HEK293 (cell line): ENCODE measurements around the gene CYS1.

Experiments
- CTCF ChIA-PET: fragments of 350-600 bp; formaldehyde crosslinking; extraction: SDS; loops from one replicate; lab custom pipeline; 2021; ENCODE audit warnings: antibody characterized with exemption; lab: Yijun Ruan, JAX
- POLR2A ChIA-PET: fragments of 300-600 bp; formaldehyde crosslinking; extraction: SDS; loops from one replicate; lab custom pipeline; 2020; ENCODE audit warnings: antibody characterized with exemption, inconsistent platforms; lab: Yijun Ruan, JAX
- H3K27ac ChIP-seq: fragments of 200-500 bp; sonication (Bioruptor generic); 2 replicates; pipeline ENCODE4 v1.5.1; 2014; ENCODE audit warnings: low read depth, low read length, control low read depth, inconsistent platforms; ENCODE audit errors: extremely low read depth
- H3K36me3 ChIP-seq, 2 experiments: fragments of 200-500 bp in 1 of 2; sonication (Bioruptor generic) in 1 of 2; 1 replicate in 1 of 2; 2 replicates in 1 of 2; pipeline ENCODE4 v1.5.1; 2014 to 2017; ENCODE audit warnings: inconsistent platforms in 2 of 2, low read length in 2 of 2; ENCODE audit not compliant: control insufficient read depth in 2 of 2, insufficient read depth in 1 of 2
- H3K4me1 ChIP-seq: fragments of 200-500 bp; sonication (Bioruptor generic); 2 replicates; pipeline ENCODE4 v1.5.1; 2014; ENCODE audit warnings: mild to moderate bottlenecking, low read length, inconsistent platforms; ENCODE audit not compliant: control insufficient read depth, insufficient read depth
- H3K4me3 ChIP-seq: 2 replicates; pipeline ENCODE4 v1.5.1; 2011; ENCODE audit warnings: low read depth, mild to moderate bottlenecking, control low read depth, low read length, moderate library complexity
- H3K9me3 ChIP-seq: fragments of 200-500 bp; sonication (Bioruptor generic); 2 replicates; pipeline ENCODE4 v1.5.1; 2014; ENCODE audit warnings: low read depth, low read length, inconsistent platforms; ENCODE audit not compliant: control insufficient read depth, insufficient read depth
- ATF2 ChIP-seq: fragments of 450-650 bp; formaldehyde crosslinking; IDR thresholded peaks from 2 replicates; pipeline ENCODE4 v1.5.1; 2016; ENCODE audit warnings: missing biosample characterization, missing genetic modification characterization, low read depth
- GFI1B ChIP-seq: fragments of 450-650 bp; formaldehyde crosslinking; IDR thresholded peaks from 2 replicates; pipeline ENCODE4 v1.5.1; 2016; ENCODE audit warnings: missing biosample characterization, missing genetic modification characterization
- HOXC10 ChIP-seq: sonication (generic); formaldehyde crosslinking; IDR thresholded peaks from 2 replicates; pipeline ENCODE4 v1.8.1; 2023; ENCODE audit warnings: mild to moderate bottlenecking, missing genetic modification reagents
- KLF1 ChIP-seq: fragments of 450-650 bp; formaldehyde crosslinking; IDR thresholded peaks from 2 replicates; pipeline ENCODE4 v1.5.1; 2016; ENCODE audit warnings: missing biosample characterization, missing genetic modification characterization
- KLF10 ChIP-seq: fragments of 450-650 bp; IDR thresholded peaks from 2 replicates; pipeline ENCODE4 v1.5.1; 2018; ENCODE audit warnings: missing biosample characterization, mild to moderate bottlenecking, missing genetic modification characterization
- KLF8 ChIP-seq: fragments of 450-650 bp; formaldehyde crosslinking; IDR thresholded peaks from 2 replicates; pipeline ENCODE4 v1.5.1; 2016; ENCODE audit warnings: missing biosample characterization, missing genetic modification characterization
- KLF9 ChIP-seq: fragments of 450-650 bp; formaldehyde crosslinking; IDR thresholded peaks from 2 replicates; pipeline ENCODE4 v1.5.1; 2016; ENCODE audit warnings: missing biosample characterization, missing genetic modification characterization, low read depth
- SP2 ChIP-seq: fragments of 450-650 bp; formaldehyde crosslinking; IDR thresholded peaks from 2 replicates; pipeline ENCODE4 v1.5.1; 2016; ENCODE audit warnings: missing biosample characterization, missing genetic modification characterization
- SP3 ChIP-seq: fragments of 450-650 bp; formaldehyde crosslinking; IDR thresholded peaks from 2 replicates; pipeline ENCODE4 v1.5.1; 2016; ENCODE audit warnings: missing biosample characterization, missing genetic modification characterization
- ZNF202 ChIP-seq: fragments of 450-650 bp; formaldehyde crosslinking; IDR thresholded peaks from 2 replicates; pipeline ENCODE4 v1.5.1; 2016; ENCODE audit warnings: missing biosample characterization, missing genetic modification characterization, borderline replicate concordance
- ZNF596 ChIP-seq: fragments of 450-650 bp; IDR thresholded peaks from 2 replicates; pipeline ENCODE4 v1.5.0; 2018; ENCODE audit warnings: missing biosample characterization, mild to moderate bottlenecking, missing genetic modification characterization, moderate library complexity
- ZNF629 ChIP-seq: fragments of 450-650 bp; formaldehyde crosslinking; IDR thresholded peaks from 2 replicates; pipeline ENCODE4 v1.5.1; 2017; ENCODE audit warnings: missing biosample characterization, missing genetic modification characterization
- ZNF701 ChIP-seq: fragments of 450-650 bp; formaldehyde crosslinking; IDR thresholded peaks from 2 replicates; pipeline ENCODE4 v1.5.1; 2016; ENCODE audit warnings: missing biosample characterization, missing genetic modification characterization
- ZNF76 ChIP-seq: fragments of 450-650 bp; formaldehyde crosslinking; IDR thresholded peaks from 2 replicates; pipeline ENCODE4; 2016; ENCODE audit warnings: low read depth, missing biosample characterization, missing genetic modification characterization, borderline replicate concordance
- ZNF776 ChIP-seq: fragments of 450-650 bp; formaldehyde crosslinking; IDR thresholded peaks from 2 replicates; pipeline ENCODE4 v1.5.0; 2017; ENCODE audit warnings: missing biosample characterization, missing genetic modification characterization, borderline replicate concordance
- ZNF777 ChIP-seq: fragments of 450-650 bp; formaldehyde crosslinking; IDR thresholded peaks from 2 replicates; pipeline ENCODE4 v1.5.1; 2017; ENCODE audit warnings: missing biosample characterization, missing genetic modification characterization, borderline replicate concordance
- ZNF837 ChIP-seq: fragments of 450-650 bp; formaldehyde crosslinking; IDR thresholded peaks from 2 replicates; pipeline ENCODE4 v1.5.1; 2016; ENCODE audit warnings: missing biosample characterization, missing genetic modification characterization
- TF ChIP-seq, protein P1 (sequence below): fragments of 450-650 bp; formaldehyde crosslinking; optimal IDR thresholded peaks from 2 replicates; pipeline ENCODE3; 2016; ENCODE audit warnings: missing biosample characterization, mild to moderate bottlenecking, missing genetic modification characterization
- TF ChIP-seq, protein P2 (sequence below): fragments of 450-650 bp; formaldehyde crosslinking; IDR thresholded peaks from 2 replicates; pipeline ENCODE4 v1.5.1; 2016; ENCODE audit warnings: missing biosample characterization, missing genetic modification characterization
- TF ChIP-seq, protein P3 (sequence below): sonication (generic); formaldehyde crosslinking; IDR thresholded peaks from 2 replicates; pipeline ENCODE4 v1.8.1; 2022; ENCODE audit warnings: mild to moderate bottlenecking, moderate library complexity, missing genetic modification reagents
- TF ChIP-seq, protein P4 (sequence below): fragments of 450-650 bp; formaldehyde crosslinking; IDR thresholded peaks from 2 replicates; pipeline ENCODE4 v1.5.1; 2016; ENCODE audit warnings: missing biosample characterization, missing genetic modification characterization

The CYS1 gene

DNA sequence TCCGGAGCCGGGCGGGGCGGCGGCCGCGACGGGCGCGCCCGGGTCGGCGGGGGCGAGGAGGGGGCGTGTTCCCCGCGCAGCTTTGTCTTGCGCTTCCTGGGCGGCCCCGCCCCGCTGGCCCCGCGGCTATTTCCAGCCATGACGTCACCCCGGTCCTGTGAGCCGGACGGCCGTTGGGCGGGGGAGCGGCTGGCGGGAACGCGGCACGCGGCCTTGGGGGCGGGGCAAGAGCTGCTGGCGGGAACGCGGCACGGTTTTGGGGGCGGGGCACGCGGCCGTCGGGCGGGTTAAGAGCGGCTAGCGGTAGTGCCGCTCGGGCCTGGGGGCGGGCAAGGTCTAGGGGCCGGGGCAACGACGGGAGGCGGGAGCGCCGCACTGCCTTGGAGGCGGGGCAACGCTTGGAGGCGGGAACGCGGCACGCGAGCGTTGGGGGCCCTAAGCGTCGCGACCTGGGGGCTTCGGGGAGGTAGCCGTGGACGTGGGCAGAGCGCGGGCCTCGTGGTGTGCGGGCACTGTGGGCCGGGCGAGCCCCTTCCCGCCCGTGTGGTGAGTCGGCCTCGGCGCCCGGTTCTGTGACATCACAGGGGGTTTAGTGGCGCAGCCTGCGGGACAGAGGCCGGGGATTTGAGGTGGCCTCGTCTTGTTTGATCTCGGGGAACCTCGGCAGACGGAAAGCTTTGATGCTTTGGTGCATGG is 36.2 kb downstream of the CYS1 start:
- Histone ChIP-seq H3K27ac (peak overlapping the region; percentile 96), H3K4me3 (peak overlapping the region; percentile 62), H3K36me3 (peaks cover 0 to 26% of the 10 kb centered on the region in 2 experiments; a peak in 1 of 3 replicates), H3K9me3 (no peaks in the 10 kb centered on the region), H3K4me1 (peaks cover 2% of the 10 kb centered on the region)
- POLR2A ChIA-PET = interaction anchor here (0.6 to 3.0 kb wide), 4 partner anchors 11 to 509 kb away, joined by 4 to 17 read pairs (median 6); partner anchors contain the start of gene TAF1B
- CTCF ChIA-PET = interaction anchor here (0.6 to 6.3 kb wide), 5 partner anchors 28 to 254 kb away, joined by 3 to 60 read pairs (median 4); no protein-coding TSS in a partner anchor
- TF ChIP-seq KLF8 (tag by site-specific recombination) (peak; percentile 68; the same call in 1 of the 2 replicates), HOXC10 (CRISPR knock-in tag) (peak; percentile 95), ZNF777 (tag by site-specific recombination) (no peak), KLF1 (tag by site-specific recombination) (peak; percentile 88), KLF10 (tag by site-specific recombination) (peak; percentile 93), KLF9 (tag by site-specific recombination) (peak; percentile 85), ZNF596 (0 out of 2 replicates have a peak, but pooled peaks have one; percentile 19), ATF2 (tag by site-specific recombination) (peak; percentile 92), ZNF776 (no peak), ZNF76 (no peak), ZNF202 (tag by site-specific recombination) (peak; percentile 51; the same call in 1 of the 2 replicates), ZNF701 (tag by site-specific recombination) (no peak), ZNF837 (no peak), ZNF629 (tag by site-specific recombination) (peak; percentile 71), SP2 (tag by site-specific recombination) (peak; percentile 47), SP3 (peak; percentile 80), GFI1B (tag by site-specific recombination) (no peak)
- TF ChIP-seq, protein P1, sequence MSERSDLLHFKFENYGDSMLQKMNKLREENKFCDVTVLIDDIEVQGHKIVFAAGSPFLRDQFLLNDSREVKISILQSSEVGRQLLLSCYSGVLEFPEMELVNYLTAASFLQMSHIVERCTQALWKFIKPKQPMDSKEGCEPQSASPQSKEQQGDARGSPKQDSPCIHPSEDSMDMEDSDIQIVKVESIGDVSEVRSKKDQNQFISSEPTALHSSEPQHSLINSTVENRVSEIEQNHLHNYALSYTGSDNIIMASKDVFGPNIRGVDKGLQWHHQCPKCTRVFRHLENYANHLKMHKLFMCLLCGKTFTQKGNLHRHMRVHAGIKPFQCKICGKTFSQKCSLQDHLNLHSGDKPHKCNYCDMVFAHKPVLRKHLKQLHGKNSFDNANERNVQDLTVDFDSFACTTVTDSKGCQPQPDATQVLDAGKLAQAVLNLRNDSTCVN (tag by site-specific recombination) = peak; percentile 54
- TF ChIP-seq, protein P2, sequence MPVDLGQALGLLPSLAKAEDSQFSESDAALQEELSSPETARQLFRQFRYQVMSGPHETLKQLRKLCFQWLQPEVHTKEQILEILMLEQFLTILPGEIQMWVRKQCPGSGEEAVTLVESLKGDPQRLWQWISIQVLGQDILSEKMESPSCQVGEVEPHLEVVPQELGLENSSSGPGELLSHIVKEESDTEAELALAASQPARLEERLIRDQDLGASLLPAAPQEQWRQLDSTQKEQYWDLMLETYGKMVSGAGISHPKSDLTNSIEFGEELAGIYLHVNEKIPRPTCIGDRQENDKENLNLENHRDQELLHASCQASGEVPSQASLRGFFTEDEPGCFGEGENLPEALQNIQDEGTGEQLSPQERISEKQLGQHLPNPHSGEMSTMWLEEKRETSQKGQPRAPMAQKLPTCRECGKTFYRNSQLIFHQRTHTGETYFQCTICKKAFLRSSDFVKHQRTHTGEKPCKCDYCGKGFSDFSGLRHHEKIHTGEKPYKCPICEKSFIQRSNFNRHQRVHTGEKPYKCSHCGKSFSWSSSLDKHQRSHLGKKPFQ (tag by site-specific recombination) = no peak
- TF ChIP-seq, protein P3, sequence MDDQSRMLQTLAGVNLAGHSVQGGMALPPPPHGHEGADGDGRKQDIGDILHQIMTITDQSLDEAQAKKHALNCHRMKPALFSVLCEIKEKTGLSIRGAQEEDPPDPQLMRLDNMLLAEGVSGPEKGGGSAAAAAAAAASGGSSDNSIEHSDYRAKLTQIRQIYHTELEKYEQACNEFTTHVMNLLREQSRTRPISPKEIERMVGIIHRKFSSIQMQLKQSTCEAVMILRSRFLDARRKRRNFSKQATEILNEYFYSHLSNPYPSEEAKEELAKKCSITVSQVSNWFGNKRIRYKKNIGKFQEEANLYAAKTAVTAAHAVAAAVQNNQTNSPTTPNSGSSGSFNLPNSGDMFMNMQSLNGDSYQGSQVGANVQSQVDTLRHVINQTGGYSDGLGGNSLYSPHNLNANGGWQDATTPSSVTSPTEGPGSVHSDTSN (CRISPR knock-in tag) = peak; percentile 91
- TF ChIP-seq, protein P4, sequence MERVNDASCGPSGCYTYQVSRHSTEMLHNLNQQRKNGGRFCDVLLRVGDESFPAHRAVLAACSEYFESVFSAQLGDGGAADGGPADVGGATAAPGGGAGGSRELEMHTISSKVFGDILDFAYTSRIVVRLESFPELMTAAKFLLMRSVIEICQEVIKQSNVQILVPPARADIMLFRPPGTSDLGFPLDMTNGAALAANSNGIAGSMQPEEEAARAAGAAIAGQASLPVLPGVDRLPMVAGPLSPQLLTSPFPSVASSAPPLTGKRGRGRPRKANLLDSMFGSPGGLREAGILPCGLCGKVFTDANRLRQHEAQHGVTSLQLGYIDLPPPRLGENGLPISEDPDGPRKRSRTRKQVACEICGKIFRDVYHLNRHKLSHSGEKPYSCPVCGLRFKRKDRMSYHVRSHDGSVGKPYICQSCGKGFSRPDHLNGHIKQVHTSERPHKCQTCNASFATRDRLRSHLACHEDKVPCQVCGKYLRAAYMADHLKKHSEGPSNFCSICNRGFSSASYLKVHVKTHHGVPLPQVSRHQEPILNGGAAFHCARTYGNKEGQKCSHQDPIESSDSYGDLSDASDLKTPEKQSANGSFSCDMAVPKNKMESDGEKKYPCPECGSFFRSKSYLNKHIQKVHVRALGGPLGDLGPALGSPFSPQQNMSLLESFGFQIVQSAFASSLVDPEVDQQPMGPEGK (tag by site-specific recombination) = peak; percentile 37; the same call in 1 of the 2 replicates
